Muscle of leg (tissue), 11 donors: ENCODE results near the gene OARD1. TPM values are rescaled to one million over a fixed set of nuclear protein-coding genes. Genes with fewer than 3 reads are reported as not detected.

Experiments
- DNase-seq: peaks from one replicate; pipeline ENCODE4 v3.0.0; 2013
- H3K27ac ChIP-seq: one replicate; pipeline ENCODE4 v1.5.1; 2013; ENCODE audit warnings: mild to moderate bottlenecking, low read length, control low read depth
- H3K27me3 ChIP-seq: one replicate; pipeline ENCODE4 v1.6.1; 2013; ENCODE audit warnings: low read length; ENCODE audit not compliant: control insufficient read depth, insufficient read depth
- H3K36me3 ChIP-seq: one replicate; pipeline ENCODE4 v1.6.1; 2013; ENCODE audit warnings: low read length; ENCODE audit not compliant: control insufficient read depth, insufficient read depth
- H3K4me1 ChIP-seq: one replicate; pipeline ENCODE4 v1.6.1; 2013; ENCODE audit warnings: low read length; ENCODE audit not compliant: control insufficient read depth, insufficient read depth
- H3K4me3 ChIP-seq: one replicate; pipeline ENCODE4 v1.5.1; 2013; ENCODE audit warnings: low read length, control low read depth
- H3K9me3 ChIP-seq: replicated peaks from 2 replicates; pipeline ENCODE4 v1.6.1; 2013; ENCODE audit warnings: low read depth, low read length; ENCODE audit not compliant: control insufficient read depth
- WGBS: methylation state at CpG from one replicate; pipeline ENCODE4 v1.1.5; 2013; ENCODE audit warnings: missing lambda C conversion rate; ENCODE audit not compliant: insufficient coverage; 5-methylcytosine and 5-hydroxymethylcytosine counted together
- polyA plus RNA-seq, 8 donors: library from polyadenylated mRNA; unstranded; fragments of 120-200 nt; gene quantifications; one replicate each; pipeline versions ENCODE4 v1.2.1 to v1.2.3, GENCODE V29; 2013; ENCODE audit warnings: inconsistent platforms in 1 of 8, low replicate concordance in 1 of 8; ENCODE audit not compliant: insufficient read length in 8 of 8, insufficient read depth in 1 of 8
- total RNA-seq: library from RNA; stranded (reverse); fragments of 120-200 nt; gene quantifications from one replicate; pipeline ENCODE4 v1.2.4, GENCODE V29; 2013

OARD1 gene
- total and polyA plus RNA-seq, 9 donors: 12.9 to 20.7 (median 18.6) TPM

- Histone ChIP-seq H3K4me3 (no peak overlapping the region), H3K27ac (no peak overlapping the region), H3K36me3 (peaks cover 13% of the 10 kb centered on the region), H3K4me1 (peaks cover 10% of the 10 kb centered on the region), H3K9me3 (no peaks in the 10 kb centered on the region), H3K27me3 (no peaks in the 10 kb centered on the region)
- WGBS: 43% methylated on average over 1 of the region's 4 CpGs
- no peak for DNase-seq
These were observed 3.8 kb upstream of the OARD1 start for GRCh38 chr6:41075651-41076626.

- Histone ChIP-seq H3K27ac (peak overlapping the region; percentile 100), H3K27me3 (no peaks in the 10 kb centered on the region), H3K36me3 (peaks cover 5% of the 10 kb centered on the region), H3K4me1 (peaks cover 11% of the 10 kb centered on the region), H3K4me3 (no peak overlapping the region), H3K9me3 (no peaks in the 10 kb centered on the region)
- WGBS: 70% methylated on average over 2 of the region's 11 CpGs
- no peak for DNase-seq
These were observed 2.7 kb upstream of the OARD1 start for GRCh38 chr6:41074692-41075436.

- DNase-seq: peak; percentile 62
- Histone ChIP-seq H3K4me3 (peak overlapping the region; percentile 89), H3K27me3 (no peaks in the 10 kb centered on the region), H3K9me3 (no peaks in the 10 kb centered on the region), H3K27ac (peak overlapping the region; percentile 100), H3K36me3 (peaks cover 3% of the 10 kb centered on the region), H3K4me1 (peaks cover 11% of the 10 kb centered on the region)
- WGBS: 6% methylated on average over 7 of the region's 11 CpGs
These were observed 2.0 kb upstream of the OARD1 start for GRCh38 chr6:41073968-41074691.

GRCh38 chr6:41073203-41073967 lies 1.2 kb upstream of the OARD1 start:
- no peaks in the 10 kb centered on the region for H3K9me3 ChIP-seq
- H3K4me1 ChIP-seq: peaks cover 11% of the 10 kb centered on the region
- under 1% methylated on average over 69 of the region's 74 CpGs for WGBS
- peak overlapping the region; percentile 89 for H3K4me3 ChIP-seq
- peak overlapping the region; percentile 100 for H3K27ac ChIP-seq
- peak; percentile 92 for DNase-seq
- H3K36me3 ChIP-seq: no peaks in the 10 kb centered on the region
- H3K27me3 ChIP-seq: no peaks in the 10 kb centered on the region

- Histone ChIP-seq H3K4me1 (peaks cover 11% of the 10 kb centered on the region), H3K27ac (peak within 1 kb of the TSS; percentile 100), H3K36me3 (no peaks in the 10 kb centered on the region), H3K4me3 (peak within 1 kb of the TSS; percentile 89), H3K27me3 (no peaks in the 10 kb centered on the region), H3K9me3 (no peaks in the 10 kb centered on the region)
- DNase-seq: no peak
- under 1% methylated on average over 33 of the region's 37 CpGs for WGBS
These were observed 663 bp upstream of the OARD1 start, which contains the start of gene NFYA for GRCh38 chr6:41072836-41073202. TSS of gene NFYA (plus strand) at chr6:41072974. CDS start at chr6:41079090, 6,116 bp downstream.

- H3K4me3 ChIP-seq: peak overlapping the region; percentile 89
- no peak for DNase-seq
- peak overlapping the region; percentile 100 for H3K27ac ChIP-seq
- H3K4me1 ChIP-seq: peaks cover 11% of the 10 kb centered on the region
- WGBS: 0% methylated on average over 10 of the region's 16 CpGs
- H3K27me3 ChIP-seq: no peaks in the 10 kb centered on the region
- no peaks in the 10 kb centered on the region for H3K9me3 ChIP-seq
- peaks cover 6% of the 10 kb centered on the region for H3K36me3 ChIP-seq
These were observed 644 bp downstream of the OARD1 start for GRCh38 chr6:41071501-41071922.

- peak; percentile 90 for DNase-seq
- Histone ChIP-seq H3K4me3 (no peak overlapping the region), H3K27me3 (no peaks in the 10 kb centered on the region), H3K36me3 (peaks cover 21% of the 10 kb centered on the region), H3K9me3 (no peaks in the 10 kb centered on the region), H3K4me1 (peaks cover 9% of the 10 kb centered on the region), H3K27ac (no peak overlapping the region)
- WGBS: 0% methylated on average over 2 of the region's 3 CpGs
These were observed 5.3 kb downstream of the OARD1 start for GRCh38 chr6:41066867-41067304.

- Histone ChIP-seq H3K4me1 (peaks cover 7% of the 10 kb centered on the region), H3K36me3 (peaks cover 28% of the 10 kb centered on the region), H3K27me3 (no peaks in the 10 kb centered on the region), H3K9me3 (no peaks in the 10 kb centered on the region), H3K27ac (no peak overlapping the region), H3K4me3 (no peak overlapping the region)
- WGBS: 100% methylated on average over 1 of the region's 2 CpGs
- no peak for DNase-seq
These were observed 6.6 kb downstream of the OARD1 start for GRCh38 chr6:41065550-41066026.

- H3K36me3 ChIP-seq: peaks cover 31% of the 10 kb centered on the region
- no peaks in the 10 kb centered on the region for H3K9me3 ChIP-seq
- H3K4me1 ChIP-seq: peaks cover 7% of the 10 kb centered on the region
- no peaks in the 10 kb centered on the region for H3K27me3 ChIP-seq
- H3K4me3 ChIP-seq: no peak overlapping the region
- peak overlapping the region; percentile 74 for H3K27ac ChIP-seq
- WGBS: 78% methylated on average over 3 of the region's 5 CpGs
- DNase-seq: no peak
These were observed 7.3 kb downstream of the OARD1 start for GRCh38 chr6:41064841-41065240.
